Neural progenitor cell (in vitro differentiated cells): ENCODE data around the gene SERPINA12. TPM values are rescaled to one million over a fixed set of nuclear protein-coding genes. Genes with fewer than 3 reads are reported as not detected.

Experiments
- DNase-seq: peaks from one replicate; pipeline ENCODE4 v3.0.0-alpha.2; 2016; ENCODE audit warnings: low spot score
- H2AFZ ChIP-seq: fragments of 200-600 bp; sonication (generic); replicated peaks from 2 replicates; pipeline ENCODE4 v1.6.1; 2016; ENCODE audit warnings: antibody characterized with exemption
- H3F3A ChIP-seq: fragments of 200-600 bp; sonication (generic); 2 replicates; pipeline ENCODE4 v1.6.1; 2016; ENCODE audit warnings: antibody characterized with exemption, low read depth
- H3K27ac ChIP-seq: fragments of 200-600 bp; sonication (generic); 2 replicates; pipeline ENCODE4 v1.5.1; 2016; ENCODE audit warnings: mild to moderate bottlenecking
- H3K27me3 ChIP-seq: fragments of 200-600 bp; sonication (generic); 2 replicates; pipeline ENCODE4 v1.6.1; 2016; ENCODE audit warnings: mild to moderate bottlenecking, moderate library complexity
- H3K36me3 ChIP-seq: fragments of 200-600 bp; sonication (generic); 2 replicates; pipeline ENCODE4 v1.5.1; 2016
- H3K4me1 ChIP-seq: fragments of 200-600 bp; sonication (generic); 2 replicates; pipeline ENCODE4 v1.6.1; 2016; ENCODE audit warnings: mixed run types
- H3K4me2 ChIP-seq: fragments of 200-600 bp; sonication (generic); 2 replicates; pipeline ENCODE4 v1.6.1; 2016
- H3K4me3 ChIP-seq: fragments of 200-600 bp; sonication (generic); 2 replicates; pipeline ENCODE4 v1.5.1; 2016
- H3K79me2 ChIP-seq: fragments of 200-600 bp; sonication (generic); 2 replicates; pipeline ENCODE4 v1.6.1; 2016; ENCODE audit warnings: low read depth
- H3K9ac ChIP-seq: fragments of 200-600 bp; sonication (generic); 2 replicates; pipeline ENCODE4 v1.6.1; 2016
- H3K9me3 ChIP-seq: fragments of 200-600 bp; sonication (generic); 2 replicates; pipeline ENCODE4 v1.5.1; 2016; ENCODE audit warnings: low read depth
- H4K20me1 ChIP-seq: fragments of 200-600 bp; sonication (generic); 2 replicates; pipeline ENCODE4 v1.6.1; 2016; ENCODE audit warnings: low read depth
- H3K27ac Mint-ChIP-seq: 3 replicates; pipeline ENCODE4 v1.8.0; 2021; ENCODE audit warnings: mixed read lengths
- H3K27me3 Mint-ChIP-seq: 2 replicates; pipeline ENCODE4 v1.8.0; 2022; ENCODE audit warnings: low read depth, mild to moderate bottlenecking, inconsistent platforms, moderate library complexity, mixed read lengths; ENCODE audit not compliant: insufficient read depth
- H3K36me3 Mint-ChIP-seq: 3 replicates; pipeline ENCODE4 v1.8.0; 2021; ENCODE audit warnings: mixed read lengths
- H3K4me1 Mint-ChIP-seq: 3 replicates; pipeline ENCODE4 v1.8.0; 2021; ENCODE audit warnings: mixed read lengths
- H3K4me3 Mint-ChIP-seq: 3 replicates; pipeline ENCODE4 v1.8.0; 2021; ENCODE audit warnings: mild to moderate bottlenecking, moderate library complexity, mixed read lengths
- H3K9me3 Mint-ChIP-seq: 3 replicates; pipeline ENCODE4 v1.8.0; 2020; ENCODE audit warnings: mixed read lengths
- EZH2 ChIP-seq: fragments of 200-600 bp; sonication (generic); IDR thresholded peaks from 2 replicates; pipeline ENCODE4 v1.6.1; 2017; ENCODE audit warnings: antibody characterized with exemption, mild to moderate bottlenecking, moderate library complexity
- EZH2phosphoT487 ChIP-seq: fragments of 200-600 bp; sonication (generic); IDR thresholded peaks from 2 replicates; pipeline ENCODE4 v1.6.1; 2017; ENCODE audit warnings: antibody characterized with exemption
- total RNA-seq: library from RNA; depleted of rRNA; stranded (reverse); fragments of >200 nt; gene quantifications from 2 replicates; pipeline ENCODE4 v1.2.3, GENCODE V29; 2015; ENCODE audit warnings: low replicate concordance
- TF ChIP-seq, protein P1 (sequence below): fragments of 200-600 bp; sonication (generic); IDR thresholded peaks from 2 replicates; pipeline ENCODE4 v1.5.1; 2017; ENCODE audit warnings: antibody characterized with exemption, mild to moderate bottlenecking

SERPINA12 gene
- total RNA-seq, 1 donor from 2014 or later = not detected

DNA sequence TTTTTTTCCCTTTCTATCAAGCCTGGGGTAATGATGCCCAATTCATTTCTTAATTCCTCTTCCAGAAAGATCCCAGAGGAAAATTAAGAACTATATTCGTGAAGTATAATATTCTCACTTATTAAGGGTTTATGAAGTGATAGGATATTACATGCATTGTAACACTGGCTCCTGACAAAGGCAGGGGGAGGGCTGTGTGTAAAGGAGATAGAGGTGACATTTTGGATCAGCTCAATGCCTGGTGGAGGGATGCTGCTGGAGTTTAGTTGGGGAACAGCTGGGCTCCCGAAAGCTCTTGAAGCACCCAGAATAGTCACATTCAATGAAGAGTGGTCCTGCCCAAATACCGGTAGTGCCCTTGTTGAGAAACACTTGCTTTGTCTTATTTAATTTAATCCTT lies 57.4 kb downstream of the SERPINA12 start:
- no peak overlapping the region for H3K9ac ChIP-seq
- H3K27me3 ChIP-seq = no peaks in the 10 kb centered on the region
- H3K36me3 ChIP-seq = no peaks in the 10 kb centered on the region
- peaks cover 7% of the 10 kb centered on the region for H3F3A ChIP-seq
- no peak for DNase-seq
- H2AFZ ChIP-seq = peak overlapping the region; percentile 6
- Mint-ChIP-seq H3K9me3 (peaks cover 7% of the 10 kb centered on the region), H3K27me3 (peaks cover 4% of the 10 kb centered on the region), H3K27ac (no peak overlapping the region), H3K4me1 (peaks cover 25% of the 10 kb centered on the region), H3K36me3 (no peaks in the 10 kb centered on the region), H3K4me3 (no peak overlapping the region)
- TF ChIP-seq EZH2phosphoT487 (no peak), EZH2 (no peak)
- TF ChIP-seq, protein P1, sequence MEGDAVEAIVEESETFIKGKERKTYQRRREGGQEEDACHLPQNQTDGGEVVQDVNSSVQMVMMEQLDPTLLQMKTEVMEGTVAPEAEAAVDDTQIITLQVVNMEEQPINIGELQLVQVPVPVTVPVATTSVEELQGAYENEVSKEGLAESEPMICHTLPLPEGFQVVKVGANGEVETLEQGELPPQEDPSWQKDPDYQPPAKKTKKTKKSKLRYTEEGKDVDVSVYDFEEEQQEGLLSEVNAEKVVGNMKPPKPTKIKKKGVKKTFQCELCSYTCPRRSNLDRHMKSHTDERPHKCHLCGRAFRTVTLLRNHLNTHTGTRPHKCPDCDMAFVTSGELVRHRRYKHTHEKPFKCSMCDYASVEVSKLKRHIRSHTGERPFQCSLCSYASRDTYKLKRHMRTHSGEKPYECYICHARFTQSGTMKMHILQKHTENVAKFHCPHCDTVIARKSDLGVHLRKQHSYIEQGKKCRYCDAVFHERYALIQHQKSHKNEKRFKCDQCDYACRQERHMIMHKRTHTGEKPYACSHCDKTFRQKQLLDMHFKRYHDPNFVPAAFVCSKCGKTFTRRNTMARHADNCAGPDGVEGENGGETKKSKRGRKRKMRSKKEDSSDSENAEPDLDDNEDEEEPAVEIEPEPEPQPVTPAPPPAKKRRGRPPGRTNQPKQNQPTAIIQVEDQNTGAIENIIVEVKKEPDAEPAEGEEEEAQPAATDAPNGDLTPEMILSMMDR = no peak
- no peaks in the 10 kb centered on the region for H4K20me1 ChIP-seq
- peak overlapping the region; percentile 11 for H3K4me2 ChIP-seq
- no peaks in the 10 kb centered on the region for H3K79me2 ChIP-seq
- no peak overlapping the region for H3K4me3 ChIP-seq
- H3K27ac ChIP-seq = no peak overlapping the region
- H3K9me3 ChIP-seq = peaks cover 6% of the 10 kb centered on the region
- H3K4me1 ChIP-seq = peaks cover 23% of the 10 kb centered on the region

DNA sequence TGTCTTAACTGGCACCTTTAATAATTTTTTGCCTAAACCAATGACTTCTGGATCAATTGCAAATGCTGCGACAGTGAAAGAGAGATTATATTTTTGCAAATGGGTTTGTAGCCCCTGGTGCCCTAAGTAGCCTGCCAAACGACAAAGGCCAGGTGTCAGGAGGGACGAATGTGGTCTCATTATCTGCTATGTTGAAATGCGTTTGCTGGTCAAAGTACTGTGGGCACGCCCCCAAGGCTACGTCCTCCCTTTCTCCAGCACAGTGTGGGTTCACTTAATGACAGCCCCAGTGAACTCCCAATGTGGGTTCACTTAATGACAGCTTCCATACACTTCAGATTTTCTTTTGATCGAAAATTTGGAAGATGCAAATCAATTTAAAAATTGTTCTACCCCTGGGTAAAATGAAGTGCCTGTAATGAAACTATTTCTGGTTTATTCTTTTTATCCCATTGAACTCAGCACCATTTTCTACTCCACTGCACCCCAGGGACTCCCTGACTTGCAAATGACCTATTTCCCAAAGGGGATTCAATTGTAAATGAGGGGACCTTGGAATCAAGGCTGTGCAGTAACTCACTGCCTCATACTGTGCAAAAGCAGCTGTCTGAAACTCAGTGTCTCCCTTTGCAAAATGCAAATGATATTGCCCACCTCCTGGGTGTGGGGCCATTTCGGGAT lies 58.0 kb downstream of the SERPINA12 start:
- no peak overlapping the region for H3K9ac ChIP-seq
- no peaks in the 10 kb centered on the region for H4K20me1 ChIP-seq
- peaks cover 7% of the 10 kb centered on the region for H3F3A ChIP-seq
- H3K4me1 ChIP-seq = peaks cover 23% of the 10 kb centered on the region
- DNase-seq = peak; percentile 30
- H3K27ac ChIP-seq = no peak overlapping the region
- H3K9me3 ChIP-seq = peaks cover 6% of the 10 kb centered on the region
- Mint-ChIP-seq H3K27ac (no peak overlapping the region), H3K4me3 (no peak overlapping the region), H3K4me1 (peaks cover 25% of the 10 kb centered on the region), H3K9me3 (peaks cover 4% of the 10 kb centered on the region), H3K27me3 (peaks cover 4% of the 10 kb centered on the region), H3K36me3 (no peaks in the 10 kb centered on the region)
- TF ChIP-seq EZH2phosphoT487 (no peak), EZH2 (no peak)
- TF ChIP-seq, protein P1 = no peak
- peak overlapping the region; percentile 11 for H3K4me2 ChIP-seq
- no peak overlapping the region for H2AFZ ChIP-seq
- no peaks in the 10 kb centered on the region for H3K36me3 ChIP-seq
- H3K79me2 ChIP-seq = no peaks in the 10 kb centered on the region
- no peaks in the 10 kb centered on the region for H3K27me3 ChIP-seq
- H3K4me3 ChIP-seq = no peak overlapping the region

DNA sequence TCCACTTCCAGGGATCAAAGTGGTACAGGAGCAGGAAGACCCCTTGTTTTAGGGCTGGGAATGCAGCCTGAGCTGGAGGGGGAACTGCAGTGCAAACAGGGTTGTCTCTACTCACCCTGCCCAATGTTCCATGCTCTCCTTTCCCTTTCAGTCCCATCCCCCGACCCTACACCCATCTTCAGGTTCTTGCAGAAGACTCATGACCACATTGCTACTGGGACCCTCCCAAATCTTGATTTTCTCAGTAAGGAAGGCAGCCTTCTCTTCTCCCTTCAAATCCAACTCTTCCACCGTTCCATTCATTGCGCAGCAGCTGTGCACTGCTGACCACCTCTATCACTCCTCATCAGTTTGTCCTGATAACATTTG lies 58.6 kb downstream of the SERPINA12 start:
- H3K9me3 Mint-ChIP-seq = peaks cover 4% of the 10 kb centered on the region
- Histone ChIP-seq H3K27me3 (no peaks in the 10 kb centered on the region), H3K4me3 (no peak overlapping the region), H3F3A (peaks cover 7% of the 10 kb centered on the region), H3K4me1 (peaks cover 23% of the 10 kb centered on the region), H3K9ac (no peak overlapping the region), H3K4me2 (no peak overlapping the region), H4K20me1 (no peaks in the 10 kb centered on the region), H2AFZ (no peak overlapping the region), H3K27ac (no peak overlapping the region), H3K36me3 (no peaks in the 10 kb centered on the region), H3K79me2 (no peaks in the 10 kb centered on the region), H3K9me3 (peaks cover 6% of the 10 kb centered on the region)
- H3K4me3 Mint-ChIP-seq = no peak overlapping the region
- H3K27me3 Mint-ChIP-seq = peaks cover 4% of the 10 kb centered on the region
- no peak for DNase-seq
- H3K27ac Mint-ChIP-seq = no peak overlapping the region
- TF ChIP-seq EZH2phosphoT487 = no peak
- TF ChIP-seq EZH2 = no peak
- H3K4me1 Mint-ChIP-seq = peaks cover 25% of the 10 kb centered on the region
- H3K36me3 Mint-ChIP-seq = no peaks in the 10 kb centered on the region

DNA sequence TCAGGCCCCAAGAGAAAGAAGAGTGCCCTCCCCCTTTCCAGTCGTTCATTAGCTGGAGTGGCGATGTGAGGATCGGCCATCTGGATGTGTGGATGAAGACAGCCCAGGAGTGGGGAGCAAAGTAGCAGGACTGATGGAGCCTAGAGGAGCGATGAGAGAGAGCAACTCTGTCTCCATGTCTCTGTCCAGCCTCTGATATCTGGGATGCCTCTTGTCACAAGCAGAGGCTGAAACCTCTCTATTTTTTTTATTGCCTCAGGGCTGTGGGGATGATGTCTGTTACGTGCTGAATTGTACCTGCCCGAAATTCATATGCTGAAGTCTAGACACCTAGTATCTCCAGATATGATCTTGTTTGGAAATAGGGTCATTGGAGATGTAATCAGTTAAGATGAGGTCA lies 59.3 kb downstream of the SERPINA12 start:
- Histone ChIP-seq H2AFZ (no peak overlapping the region), H3K27me3 (no peaks in the 10 kb centered on the region), H3K4me2 (no peak overlapping the region), H4K20me1 (no peaks in the 10 kb centered on the region), H3K27ac (no peak overlapping the region), H3F3A (peaks cover 7% of the 10 kb centered on the region), H3K79me2 (no peaks in the 10 kb centered on the region), H3K4me3 (no peak overlapping the region), H3K9ac (no peak overlapping the region), H3K4me1 (peaks cover 23% of the 10 kb centered on the region), H3K36me3 (no peaks in the 10 kb centered on the region), H3K9me3 (peaks cover 6% of the 10 kb centered on the region)
- DNase-seq = no peak
- Mint-ChIP-seq H3K4me1 (peaks cover 25% of the 10 kb centered on the region), H3K27ac (no peak overlapping the region), H3K4me3 (no peak overlapping the region), H3K9me3 (peaks cover 4% of the 10 kb centered on the region), H3K36me3 (no peaks in the 10 kb centered on the region), H3K27me3 (peaks cover 4% of the 10 kb centered on the region)
- no peak for TF ChIP-seq EZH2phosphoT487
- no peak for TF ChIP-seq EZH2
- TF ChIP-seq, protein P1 = no peak
